ENCODE measurements around the gene SP2. TPM values are rescaled to one million over a fixed set of nuclear protein-coding genes. Genes with fewer than 3 reads are reported as not detected.

SP2 gene
- total and polyA plus RNA-seq, 2 of the 8 experiments (the other 6 are each of a cell fraction or from before 2014, with no cell fraction given), result 5.6 to 13.8 TPM

- TF ChIP-seq E2F6 (IDR thresholded peaks at IDR 0.05) (no peak), PHF8 (conservative IDR thresholded peaks at IDR 0.05; ENCODE audit: low read depth, low read length) (no peak), SP4 (IDR thresholded peaks at IDR 0.05; ENCODE audit: low read length) (no peak), TAF7 (optimal IDR thresholded peaks at IDR 0.05; ENCODE audit: borderline replicate concordance, low read depth, low read length) (no peak), CEBPB (IDR thresholded peaks at IDR 0.05; ENCODE audit: low read depth, low read length) (no peak), EP300 (IDR thresholded peaks at IDR 0.05; ENCODE audit: borderline replicate concordance in 1 of 2, low read depth in 2 of 2, low read length in 2 of 2) (no peak)
These were observed 12.2 kb upstream of the SP2 start (continued) for GRCh38 chr17:47883589-47884426.
